Activated effector memory CD4-positive, alpha-beta T cell treated with anti-CD3 and anti-CD28 coated beads, Interleukin-2, amount 50 U/mL, for 16 hours (primary cell): Measurements from ENCODE around the gene NDUFV1.
"Not testable (repeated sequence)": the region's sequence is repeated elsewhere in the genome, so short reads cannot be mapped to it uniquely, and the experiment has no call there.

Source experiments
- DNase-seq: peaks from one replicate; pipeline ENCODE4 v3.0.0-alpha.2; 2020

Gene NDUFV1

GRCh38 chr11:67606492-67607295 lies at the start of gene NDUFV1:
Gene NDUFV1 (plus strand): TSS chr11:67606936. CDS start chr11:67607005, 69 bp downstream.
- peak; percentile 99 for DNase-seq

- no peak for DNase-seq
These were observed 48.5 kb upstream of the NDUFV1 start for GRCh38 chr11:67558084-67558772.

- DNase-seq, result no peak
These were observed 44.6 kb upstream of the NDUFV1 start for GRCh38 chr11:67561971-67562619.

GRCh38 chr11:67562963-67563704 lies 43.6 kb upstream of the NDUFV1 start:
- DNase-seq, result no peak

GRCh38 chr11:67563705-67564114 lies 43.0 kb upstream of the NDUFV1 start:
- DNase-seq, result not testable (repeated sequence)

GRCh38 chr11:67564230-67564629 lies 42.5 kb upstream of the NDUFV1 start:
- no peak for DNase-seq

GRCh38 chr11:67571443-67571842 lies 35.3 kb upstream of the NDUFV1 start:
- DNase-seq, result no peak

- no peak for DNase-seq
These were observed 34.4 kb upstream of the NDUFV1 start for GRCh38 chr11:67572305-67572704.

- DNase-seq, result peak; percentile 74
These were observed 33.9 kb upstream of the NDUFV1 start for GRCh38 chr11:67572747-67573419.

- no peak for DNase-seq
These were observed 31.8 kb upstream of the NDUFV1 start for GRCh38 chr11:67574938-67575337.

GRCh38 chr11:67576735-67577475 lies 29.8 kb upstream of the NDUFV1 start:
- no peak for DNase-seq

GRCh38 chr11:67577951-67578350 lies 28.8 kb upstream of the NDUFV1 start:
- no peak for DNase-seq

GRCh38 chr11:67581469-67581868 lies 25.3 kb upstream of the NDUFV1 start:
- DNase-seq, result no peak

GRCh38 chr11:67582011-67582410 lies 24.7 kb upstream of the NDUFV1 start:
- no peak for DNase-seq

GRCh38 chr11:67583247-67584204 lies 23.2 kb upstream of the NDUFV1 start, which contains the start of gene GSTP1:
Gene GSTP1 (plus strand): TSS chr11:67583812. CDS start chr11:67583844, 32 bp downstream.
- DNase-seq, result peak; percentile 92

GRCh38 chr11:67584205-67584880 lies 22.4 kb upstream of the NDUFV1 start:
- peak; percentile 70 for DNase-seq

GRCh38 chr11:67584881-67585873 lies 21.6 kb upstream of the NDUFV1 start:
- DNase-seq, result no peak

- no peak for DNase-seq
These were observed 20.8 kb upstream of the NDUFV1 start for GRCh38 chr11:67585911-67586310.
